Keratinocyte (primary cell): ENCODE data around the gene CPEB3. TPM values are rescaled to one million over a fixed set of nuclear protein-coding genes. Genes with fewer than 3 reads are reported as not detected.

ENCODE experiments used
- DNase-seq: peaks from one replicate; pipeline ENCODE4 v3.0.0-alpha.2; 2011; ENCODE audit warnings: low read depth, missing footprints, low spot score
- FAIRE-seq: peaks from 2 replicates; lab custom pipeline; 2011; peaks lifted over from hg19 to GRCh38; lab: Jason Lieb, UNC
- H2AFZ ChIP-seq: 2 replicates; pipeline ENCODE4 v1.6.0; 2012; ENCODE audit warnings: low read length, control low read depth, inconsistent platforms; ENCODE audit not compliant: control insufficient read depth
- H3K27ac ChIP-seq: 2 replicates; pipeline ENCODE4 v1.5.1; 2011; ENCODE audit warnings: low read length; ENCODE audit not compliant: control insufficient read depth, insufficient read depth
- H3K27me3 ChIP-seq: 3 replicates; pipeline ENCODE4 v1.6.0; 2011; ENCODE audit warnings: low read length; ENCODE audit not compliant: control insufficient read depth, insufficient read depth; ENCODE audit errors: extremely low read depth
- H3K36me3 ChIP-seq, 2 experiments: 2 replicates in 1 of 2; 3 replicates in 1 of 2; pipeline ENCODE4 v1.5.1; 2011; ENCODE audit warnings: low read length in 2 of 2, mild to moderate bottlenecking in 1 of 2; ENCODE audit not compliant: control insufficient read depth in 2 of 2, insufficient read depth in 2 of 2; ENCODE audit errors: extremely low read depth in 1 of 2
- H3K4me1 ChIP-seq: 3 replicates; pipeline ENCODE4 v1.5.1; 2011; ENCODE audit warnings: low read length; ENCODE audit not compliant: control insufficient read depth, insufficient read depth; ENCODE audit errors: extremely low read depth
- H3K4me2 ChIP-seq: 3 replicates; pipeline ENCODE4 v1.6.0; 2011; ENCODE audit warnings: low read depth, low read length; ENCODE audit not compliant: control insufficient read depth, insufficient read depth; ENCODE audit errors: extremely low read depth
- H3K4me3 ChIP-seq, 3 experiments: fragments of 200-600 bp in 1 of 3; sonication (generic) in 1 of 3; 2 replicates in 2 of 3; 3 replicates in 1 of 3; pipeline ENCODE4 v1.5.1; 2011 to 2016; ENCODE audit warnings: low read length in 3 of 3, mild to moderate bottlenecking in 3 of 3, control low read depth in 2 of 3, inconsistent platforms in 1 of 3, low read depth in 1 of 3, mixed read lengths in 1 of 3, mixed run types in 1 of 3, moderate library complexity in 1 of 3; ENCODE audit not compliant: control insufficient read depth in 2 of 3, insufficient read depth in 2 of 3; ENCODE audit errors: extremely low read depth in 1 of 3
- H3K79me2 ChIP-seq: 2 replicates; pipeline ENCODE4 v1.6.0; 2012; ENCODE audit warnings: low read length; ENCODE audit not compliant: control insufficient read depth, insufficient read depth
- H3K9ac ChIP-seq: 3 replicates; pipeline ENCODE4 v1.6.0; 2011; ENCODE audit warnings: low read length; ENCODE audit not compliant: control insufficient read depth, insufficient read depth; ENCODE audit errors: extremely low read depth
- H3K9me1 ChIP-seq: 3 replicates; pipeline ENCODE4 v1.6.0; 2011; ENCODE audit warnings: low read length; ENCODE audit not compliant: control insufficient read depth, insufficient read depth; ENCODE audit errors: extremely low read depth
- H3K9me3 ChIP-seq: 2 replicates; pipeline ENCODE4 v1.5.1; 2012; ENCODE audit warnings: low read depth, low read length; ENCODE audit not compliant: control insufficient read depth
- H4K20me1 ChIP-seq: 3 replicates; pipeline ENCODE4 v1.6.0; 2011; ENCODE audit warnings: low read length; ENCODE audit not compliant: control insufficient read depth, insufficient read depth; ENCODE audit errors: extremely low read depth
- EZH2 ChIP-seq: IDR thresholded peaks from one replicate; pipeline ENCODE4 v1.6.1; 2012; ENCODE audit warnings: inconsistent platforms, mild to moderate bottlenecking, low read length, moderate library complexity
- dilution Hi-C: fragments of 300-500 bp; cut with MboI; formaldehyde crosslinking; loops from one replicate; pipeline ENCODE4 v1.7.0; 2020; ENCODE audit warnings: low sequenced_read_pairs; ENCODE audit not compliant: extremely low pct_ligation_motif_present
- polyA plus RNA-seq, 5 experiments: library from polyadenylated mRNA; depleted of rRNA in 3 of 5; stranded (reverse) in 3 of 5; stranded (forward) in 1 of 5; unstranded in 1 of 5; fragments of >200 nt; gene quantifications; 1 replicate in 1 of 5; 2 replicates in 3 of 5; 3 replicates in 1 of 5; pipeline versions ENCODE4 v1.2.1 to v1.2.3, GENCODE V29; 2011 to 2012; ENCODE audit warnings: missing spikeins in 2 of 5, low read depth in 1 of 5, low replicate concordance in 1 of 5
- TF ChIP-seq, protein P1 (sequence below), 3 experiments: IDR thresholded peaks in 1 of 3; conservative IDR thresholded peaks in 1 of 3; optimal IDR thresholded peaks in 1 of 3; 2 replicates in 2 of 3; 3 replicates in 1 of 3; pipeline versions ENCODE3 to v1.5.1; 2011; ENCODE audit warnings: low read length in 3 of 3, mild to moderate bottlenecking in 3 of 3, moderate library complexity in 2 of 3, control low read depth in 1 of 3, inconsistent platforms in 1 of 3; ENCODE audit not compliant: insufficient read depth in 2 of 3; ENCODE audit errors: extremely low read depth in 1 of 3

The CPEB3 gene
- polyA plus RNA-seq, 1 donor (not counting 4 experiments of a cell fraction or from before 2014, with no cell fraction given), result 0.47 TPM

DNA sequence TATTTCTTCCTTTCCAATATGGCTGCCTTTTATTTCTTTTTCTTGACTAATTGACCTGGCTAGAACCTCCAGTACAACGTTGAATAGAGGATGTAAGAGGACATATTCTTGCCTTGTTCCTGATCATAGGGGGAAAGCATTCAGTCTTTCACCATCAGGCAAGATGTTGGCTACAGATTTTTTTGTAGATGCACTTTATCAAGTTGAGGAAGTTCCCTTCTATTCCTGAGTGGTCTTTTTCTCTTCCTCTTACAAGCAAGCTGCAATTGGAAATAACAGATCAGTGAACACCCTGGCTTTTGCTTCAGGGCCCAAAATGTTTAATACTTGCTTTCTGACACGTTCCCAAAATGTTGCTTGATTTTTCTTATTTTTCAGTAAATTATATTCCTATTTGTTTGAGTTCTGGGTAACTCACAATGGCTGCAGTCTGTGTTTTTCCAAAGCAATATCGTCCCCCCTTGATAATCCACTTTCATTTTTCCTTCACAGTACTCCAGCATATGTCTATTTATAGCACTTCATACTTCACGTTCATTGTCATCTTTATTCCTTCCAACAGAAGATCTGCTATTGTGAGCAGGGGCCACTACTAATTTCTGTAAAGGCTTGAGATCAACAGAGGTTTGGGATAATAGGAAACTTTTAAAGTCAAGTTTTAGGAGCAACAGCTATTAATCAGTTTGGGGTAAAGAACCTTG is 11.7 kb downstream of the CPEB3 start:
- Histone ChIP-seq H3K9me3 (no peaks in the 10 kb centered on the region), H3K9me1 (no peaks in the 10 kb centered on the region), H4K20me1 (no peaks in the 10 kb centered on the region), H3K36me3 (no peaks in the 10 kb centered on the region), H2AFZ (no peak overlapping the region), H3K79me2 (no peaks in the 10 kb centered on the region), H3K27me3 (no peaks in the 10 kb centered on the region), H3K9ac (no peak overlapping the region), H3K4me2 (no peak overlapping the region), H3K27ac (no peak overlapping the region), H3K4me1 (no peaks in the 10 kb centered on the region), H3K4me3 (no peak overlapping the region)
- no peak for TF ChIP-seq EZH2
- TF ChIP-seq, protein P1, sequence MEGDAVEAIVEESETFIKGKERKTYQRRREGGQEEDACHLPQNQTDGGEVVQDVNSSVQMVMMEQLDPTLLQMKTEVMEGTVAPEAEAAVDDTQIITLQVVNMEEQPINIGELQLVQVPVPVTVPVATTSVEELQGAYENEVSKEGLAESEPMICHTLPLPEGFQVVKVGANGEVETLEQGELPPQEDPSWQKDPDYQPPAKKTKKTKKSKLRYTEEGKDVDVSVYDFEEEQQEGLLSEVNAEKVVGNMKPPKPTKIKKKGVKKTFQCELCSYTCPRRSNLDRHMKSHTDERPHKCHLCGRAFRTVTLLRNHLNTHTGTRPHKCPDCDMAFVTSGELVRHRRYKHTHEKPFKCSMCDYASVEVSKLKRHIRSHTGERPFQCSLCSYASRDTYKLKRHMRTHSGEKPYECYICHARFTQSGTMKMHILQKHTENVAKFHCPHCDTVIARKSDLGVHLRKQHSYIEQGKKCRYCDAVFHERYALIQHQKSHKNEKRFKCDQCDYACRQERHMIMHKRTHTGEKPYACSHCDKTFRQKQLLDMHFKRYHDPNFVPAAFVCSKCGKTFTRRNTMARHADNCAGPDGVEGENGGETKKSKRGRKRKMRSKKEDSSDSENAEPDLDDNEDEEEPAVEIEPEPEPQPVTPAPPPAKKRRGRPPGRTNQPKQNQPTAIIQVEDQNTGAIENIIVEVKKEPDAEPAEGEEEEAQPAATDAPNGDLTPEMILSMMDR (optimal IDR thresholded peaks at IDR 0.05 in 1 of 3, IDR thresholded peaks at IDR 0.05 in 1 of 3, conservative IDR thresholded peaks at IDR 0.05 in 1 of 3; ENCODE audit: extremely low read depth in 1 of 3, insufficient read depth in 2 of 3, low read length in 3 of 3), result no peak
- dilution Hi-C loops, result no loop called here
- no peak for DNase-seq
- no peak for FAIRE-seq

DNA sequence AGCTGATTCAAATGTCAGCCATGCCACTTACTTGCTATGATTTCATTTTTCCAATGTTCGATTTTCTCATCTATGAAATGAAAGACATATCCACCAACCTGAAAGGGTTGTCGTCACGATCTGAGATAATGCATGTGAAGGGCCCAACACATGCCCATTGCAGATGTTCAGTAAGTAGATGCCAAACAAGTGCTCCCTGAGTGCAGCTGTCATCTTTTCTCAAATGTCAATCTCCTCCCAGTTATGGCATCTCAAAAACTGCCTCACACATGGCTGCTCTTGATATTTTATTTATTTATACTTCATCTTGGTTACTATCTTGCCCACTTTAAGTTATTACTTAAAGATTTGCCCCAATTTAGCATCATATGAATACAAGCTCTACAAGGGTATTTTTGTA is 16.8 kb downstream of the CPEB3 start:
- no peaks in the 10 kb centered on the region for H4K20me1 ChIP-seq
- TF ChIP-seq EZH2, result no peak
- TF ChIP-seq, protein P1 (optimal IDR thresholded peaks at IDR 0.05 in 1 of 3, IDR thresholded peaks at IDR 0.05 in 1 of 3, conservative IDR thresholded peaks at IDR 0.05 in 1 of 3; ENCODE audit: extremely low read depth in 1 of 3, insufficient read depth in 2 of 3, low read length in 3 of 3), result no peak
- H3K4me3 ChIP-seq, result no peak overlapping the region
- H3K4me2 ChIP-seq, result no peak overlapping the region
- FAIRE-seq (no peak), DNase-seq (no peak)
- no peak overlapping the region for H2AFZ ChIP-seq
- no peaks in the 10 kb centered on the region for H3K4me1 ChIP-seq
- no peaks in the 10 kb centered on the region for H3K27me3 ChIP-seq
- H3K36me3 ChIP-seq, result no peaks in the 10 kb centered on the region
- H3K79me2 ChIP-seq, result no peaks in the 10 kb centered on the region
- H3K9me3 ChIP-seq, result no peaks in the 10 kb centered on the region
- H3K27ac ChIP-seq, result no peak overlapping the region
- H3K9me1 ChIP-seq, result no peaks in the 10 kb centered on the region
- dilution Hi-C loops, result no loop called here
- no peak overlapping the region for H3K9ac ChIP-seq
